Right forelimb (tissue), 1 donor: ENCODE data around the gene MDH1.
A peak's percentile ranks its signal among the peaks of the same experiment; 100 is the strongest.
"Not testable (repeated sequence)": the region's sequence is repeated elsewhere in the genome, so short reads cannot be mapped to it uniquely, and the experiment has no call there.

ENCODE experiments used
- DNase-seq: peaks from one replicate; pipeline ENCODE4 v3.0.0-alpha.2; 2018

The MDH1 gene

DNA sequence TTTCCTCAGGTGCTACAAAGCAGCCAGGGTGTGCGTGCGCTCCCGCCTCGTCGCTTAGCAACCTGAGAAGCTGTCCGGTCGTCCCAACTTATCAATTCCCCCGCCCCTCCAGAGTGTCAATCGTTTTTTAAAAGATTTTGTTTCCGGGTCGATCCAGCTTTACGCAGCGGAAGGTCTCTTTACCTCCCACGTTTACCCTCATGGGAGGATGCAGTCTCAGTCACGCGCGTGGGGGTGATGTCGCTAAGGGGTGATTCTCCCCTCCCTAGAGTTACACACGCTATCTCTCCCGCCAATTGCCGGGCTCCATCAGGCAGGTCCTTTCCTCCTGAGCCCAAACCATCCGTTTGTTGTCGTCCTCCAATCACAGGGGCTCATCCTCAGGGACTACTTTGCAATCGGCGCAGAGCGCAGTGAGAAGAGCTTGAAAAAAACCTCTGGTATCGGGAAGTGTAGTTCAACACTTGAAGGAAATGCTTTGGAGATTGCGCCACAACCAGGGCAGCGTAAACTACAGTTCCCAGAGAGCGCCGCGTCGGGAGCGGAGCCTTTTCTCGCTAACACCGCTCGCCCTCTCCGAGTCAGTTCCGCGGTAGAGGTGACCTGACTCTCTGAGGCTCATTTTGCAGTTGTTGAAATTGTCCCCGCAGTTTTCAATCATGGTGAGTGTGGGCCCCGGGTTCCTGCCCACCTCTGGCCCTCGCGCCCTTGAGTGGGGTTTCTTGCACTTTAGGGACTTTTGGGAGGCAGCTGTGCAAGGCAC lies at the start of gene MDH1, which contains the start of gene WDPCP:
Gene MDH1, plus strand, starts transcription at position 579 of the 763 bp plus-strand sequence. Its CDS starts 81 bp downstream, at position 660.
Gene WDPCP, minus strand, starts transcription at position 93 of the 763 bp plus-strand sequence. CDS start 206 bp downstream, outside the sequence.
- DNase-seq = peak; percentile 93

DNA sequence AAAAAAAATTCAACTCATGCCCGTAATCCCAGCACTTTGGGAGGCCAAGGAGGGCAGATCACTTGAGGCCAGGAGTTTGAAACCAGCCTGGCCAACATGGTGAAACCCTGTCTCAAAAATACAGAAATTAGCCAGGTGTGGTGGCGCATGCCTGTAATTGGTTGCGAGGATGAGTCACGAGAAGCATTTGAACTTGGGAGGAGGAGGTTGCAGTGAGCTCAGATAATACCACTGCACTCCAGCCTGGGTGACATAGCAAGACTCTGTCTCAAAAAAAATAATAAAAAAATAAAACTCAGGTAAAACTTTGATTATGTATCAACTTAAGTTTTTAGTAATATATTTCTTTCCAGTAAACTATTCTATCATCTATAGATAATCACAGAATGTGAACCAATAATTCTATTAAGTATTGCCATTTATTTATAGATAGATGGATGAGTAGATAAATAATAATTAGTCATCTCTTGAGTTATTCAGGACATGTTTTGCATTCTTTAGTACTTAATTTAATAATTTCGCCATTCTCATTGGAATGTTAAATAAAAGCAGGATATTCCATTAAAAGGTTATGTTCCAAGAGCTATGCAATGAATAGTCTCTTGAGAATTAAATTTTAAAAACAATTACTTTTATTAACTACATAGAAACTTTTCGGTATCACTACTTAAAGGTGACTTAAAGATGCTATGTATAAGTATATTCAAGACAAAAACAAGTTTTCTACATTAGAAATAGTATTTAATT lies 49.2 kb upstream of the MDH1 start:
- DNase-seq = no peak

DNA sequence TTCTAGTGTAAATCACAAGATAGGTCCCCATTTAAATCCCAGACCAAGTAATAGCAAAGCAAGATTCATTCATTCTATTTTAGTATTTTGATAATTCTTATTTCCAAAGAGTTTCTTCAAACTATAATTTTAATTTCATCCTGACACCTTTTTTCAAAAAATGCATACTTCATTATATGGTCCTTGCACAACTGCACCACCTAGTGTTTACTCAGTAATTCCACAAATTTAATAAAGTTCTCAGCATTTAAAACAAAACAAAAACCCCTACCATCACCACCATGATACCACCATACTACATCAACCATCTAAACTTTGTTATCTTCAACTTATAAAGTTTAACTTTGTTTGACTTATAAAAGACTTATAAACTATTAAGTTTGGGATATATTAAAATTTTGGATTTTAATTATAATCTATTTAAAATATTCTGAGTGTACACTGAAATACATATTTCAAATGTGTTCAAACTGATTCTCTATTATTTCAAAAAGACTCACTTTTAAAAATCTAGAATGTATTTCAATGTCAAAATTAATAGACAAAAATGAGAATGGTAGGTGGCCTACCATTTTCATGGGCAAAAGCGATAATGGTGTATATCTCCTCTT lies 44.6 kb upstream of the MDH1 start:
- DNase-seq = no peak

- DNase-seq = no peak
These were observed 43.7 kb upstream of the MDH1 start for GRCh38 chr2:63545023-63545422.

- no peak for DNase-seq
These were observed 35.7 kb upstream of the MDH1 start for GRCh38 chr2:63553049-63553448.

DNA sequence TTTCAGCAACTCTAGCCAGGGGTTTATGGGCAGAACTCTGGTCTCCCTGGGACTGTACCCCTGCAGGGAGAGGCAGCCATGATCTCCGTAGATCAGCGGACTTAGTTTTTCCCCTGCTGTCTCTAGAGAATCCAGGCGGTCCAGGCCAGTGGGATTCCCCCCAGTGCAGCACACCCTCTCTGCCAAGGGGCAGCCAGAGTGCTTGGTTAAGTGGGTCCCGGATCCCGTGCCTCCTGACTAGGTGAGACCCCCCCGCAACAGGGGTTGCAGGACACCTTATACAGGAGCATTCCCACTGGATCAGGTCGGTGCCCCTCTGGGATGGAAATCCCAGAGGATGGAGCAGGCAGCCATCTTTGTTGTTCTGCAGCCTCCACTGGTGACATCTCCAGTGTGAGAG lies 33.5 kb upstream of the MDH1 start:
- no peak for DNase-seq

DNA sequence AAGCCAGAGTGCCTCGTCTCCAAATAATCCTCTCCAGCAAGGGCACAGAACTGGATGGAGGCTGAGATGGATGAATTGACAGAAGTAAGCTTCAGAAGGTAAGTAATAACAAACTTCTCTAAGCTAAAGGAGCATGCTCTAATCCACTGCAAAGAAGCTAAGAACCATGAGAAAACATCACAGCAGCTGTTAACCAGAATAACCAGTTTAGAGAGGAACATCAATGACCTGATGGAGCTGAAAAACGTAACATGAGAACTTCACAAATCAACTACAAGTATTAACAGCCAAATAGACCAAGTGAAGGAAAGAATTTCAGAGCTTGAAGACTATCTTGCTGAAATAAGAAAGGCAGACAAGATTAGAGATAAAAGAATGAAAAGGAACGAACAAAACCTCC lies 32.8 kb upstream of the MDH1 start:
- DNase-seq = no peak

DNA sequence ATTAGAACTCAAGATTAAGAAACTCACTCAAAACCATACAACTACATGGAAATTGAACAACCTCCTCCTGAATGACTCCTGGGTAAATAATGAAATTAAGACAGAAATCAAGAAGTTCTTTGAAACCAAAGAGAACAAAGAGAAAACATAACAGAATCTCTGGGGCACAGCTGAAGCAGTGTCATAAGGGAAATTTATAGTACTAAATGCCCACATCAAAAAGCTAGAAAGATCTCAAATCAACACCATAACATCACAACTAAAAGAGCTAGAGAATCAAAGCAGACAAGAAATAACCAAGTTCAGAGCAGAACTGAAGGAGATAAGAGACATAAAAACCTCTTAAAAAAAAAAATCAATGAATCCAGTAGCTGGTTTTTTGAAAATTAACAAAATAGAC lies 30.9 kb upstream of the MDH1 start:
- not testable (repeated sequence) for DNase-seq

DNA sequence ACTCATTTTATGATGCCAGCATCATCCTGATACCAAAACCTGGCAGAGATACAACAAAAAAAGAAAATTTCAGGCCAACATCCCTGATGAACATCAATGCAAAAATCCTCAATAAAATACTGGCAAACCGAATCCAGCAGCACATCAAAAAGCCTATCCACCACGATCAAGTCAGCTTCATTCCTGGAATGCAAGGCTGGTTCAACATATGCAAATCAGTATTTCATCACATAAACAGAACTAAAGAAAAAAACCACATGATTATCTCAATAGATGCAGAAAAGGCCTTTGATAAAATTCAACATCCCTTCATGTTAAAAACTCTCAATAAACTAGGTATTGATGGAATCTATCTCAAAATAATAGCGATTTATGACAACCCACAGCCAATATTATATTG lies 29.8 kb upstream of the MDH1 start:
- not testable (repeated sequence) for DNase-seq

GRCh38 chr2:63562751-63563150 lies 26.0 kb upstream of the MDH1 start:
- no peak for DNase-seq

DNA sequence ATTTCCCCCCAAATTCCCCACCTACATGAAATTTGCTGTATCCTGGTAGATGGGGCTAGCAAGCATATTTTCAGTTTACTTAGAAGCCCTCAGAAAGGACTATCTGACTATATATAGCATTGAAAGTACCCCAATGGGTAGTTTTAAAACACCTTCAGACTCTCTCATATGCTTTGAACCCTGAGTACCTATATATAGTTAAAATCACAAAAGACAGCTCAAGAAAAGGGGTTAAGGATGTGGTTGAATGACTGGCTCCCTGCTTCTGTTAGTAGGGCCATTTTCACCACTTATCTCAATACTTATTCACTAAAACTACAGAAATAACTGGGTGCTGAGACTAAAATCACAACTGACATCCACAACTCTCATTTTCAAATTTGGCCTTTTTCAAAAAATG lies 19.0 kb upstream of the MDH1 start:
- DNase-seq = no peak

GRCh38 chr2:63571291-63571690 lies 17.5 kb upstream of the MDH1 start:
- no peak for DNase-seq

GRCh38 chr2:63572001-63572400 lies 16.8 kb upstream of the MDH1 start:
- no peak for DNase-seq

DNA sequence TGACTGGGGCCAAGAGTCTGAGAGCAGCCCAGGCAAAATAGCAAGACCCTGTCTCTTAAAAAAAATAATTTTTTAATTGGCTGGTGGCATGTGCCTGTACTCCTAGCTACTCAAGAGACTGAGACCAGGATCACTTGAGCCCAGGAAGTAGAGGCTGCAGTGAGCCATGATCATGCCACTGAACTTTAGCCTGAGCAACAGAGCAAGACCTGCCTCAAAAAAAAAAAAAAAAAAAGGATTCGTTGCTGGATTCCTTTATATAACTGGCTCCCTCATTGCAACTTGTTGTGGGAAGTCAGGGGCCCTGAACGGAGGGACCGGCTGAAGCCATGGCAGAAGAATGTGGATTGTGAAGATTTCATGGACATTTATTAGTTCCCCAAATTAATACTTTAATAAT lies 15.7 kb upstream of the MDH1 start:
- DNase-seq = not testable (repeated sequence)

DNA sequence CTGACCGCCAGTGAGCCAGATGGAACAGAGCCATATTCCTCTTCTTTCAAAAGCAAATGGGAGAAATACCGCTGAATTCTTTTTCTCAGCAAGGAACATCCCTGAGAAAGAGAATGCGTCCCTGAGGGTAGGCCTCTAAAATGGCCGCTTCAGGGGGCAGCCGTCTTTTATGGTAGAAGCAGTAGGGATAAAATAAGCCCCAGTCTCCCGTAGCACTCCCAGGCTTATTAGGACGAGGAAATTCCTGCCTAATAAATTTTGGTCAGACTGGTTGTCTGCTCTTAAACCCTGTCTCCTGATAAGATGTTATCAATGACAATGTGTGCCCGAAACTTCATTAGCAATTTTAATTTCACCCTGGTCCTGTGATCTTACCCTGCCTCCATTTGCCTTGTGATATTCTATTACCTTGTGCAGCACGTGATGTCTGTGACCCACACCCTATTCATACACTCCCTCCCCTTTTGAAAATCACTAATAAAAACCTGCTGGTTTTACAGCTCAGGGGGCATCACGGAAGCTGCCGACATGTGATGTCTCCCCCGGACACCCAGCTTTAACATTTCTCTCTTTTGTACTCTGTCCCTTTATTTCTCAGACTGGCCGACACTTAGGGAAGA lies 14.9 kb upstream of the MDH1 start:
- DNase-seq = not testable (repeated sequence)

- DNase-seq = no peak
These were observed 12.2 kb upstream of the MDH1 start for GRCh38 chr2:63576546-63576945.

- no peak for DNase-seq
These were observed 10.0 kb upstream of the MDH1 start for GRCh38 chr2:63578767-63579166.

DNA sequence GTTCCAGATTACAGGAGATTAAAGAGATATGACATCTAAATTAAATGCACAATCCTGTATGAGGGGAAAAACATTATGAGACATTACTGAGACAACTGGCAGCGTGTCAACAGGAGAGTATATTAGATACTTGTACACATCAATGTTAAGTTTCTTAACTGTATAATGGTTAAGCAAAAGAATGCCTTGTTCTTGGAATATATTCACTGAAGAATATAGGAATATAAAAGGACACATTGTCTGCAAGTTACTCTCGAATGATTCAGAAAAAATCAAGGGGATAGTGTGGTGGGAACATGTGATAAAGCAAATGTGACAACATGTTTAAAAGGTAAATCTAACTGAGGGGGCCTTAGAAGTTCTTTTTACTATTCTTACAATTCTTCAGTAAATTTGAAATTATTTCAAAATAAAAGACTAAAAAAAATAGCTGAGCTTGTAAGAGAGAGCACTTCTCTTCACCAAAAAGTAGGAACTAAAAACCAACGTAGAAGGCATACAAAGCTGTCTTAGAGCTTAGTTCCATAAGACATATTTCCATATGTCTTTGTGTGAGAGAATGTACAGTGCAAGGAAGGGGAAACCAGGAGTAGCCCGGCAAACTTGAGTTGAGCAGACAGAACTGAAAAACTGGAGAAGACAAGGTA lies 8.0 kb upstream of the MDH1 start:
- DNase-seq = no peak

GRCh38 chr2:63581298-63581961 lies 7.3 kb upstream of the MDH1 start:
- no peak for DNase-seq

- DNase-seq = no peak
These were observed 5.9 kb upstream of the MDH1 start for GRCh38 chr2:63582873-63583272.

DNA sequence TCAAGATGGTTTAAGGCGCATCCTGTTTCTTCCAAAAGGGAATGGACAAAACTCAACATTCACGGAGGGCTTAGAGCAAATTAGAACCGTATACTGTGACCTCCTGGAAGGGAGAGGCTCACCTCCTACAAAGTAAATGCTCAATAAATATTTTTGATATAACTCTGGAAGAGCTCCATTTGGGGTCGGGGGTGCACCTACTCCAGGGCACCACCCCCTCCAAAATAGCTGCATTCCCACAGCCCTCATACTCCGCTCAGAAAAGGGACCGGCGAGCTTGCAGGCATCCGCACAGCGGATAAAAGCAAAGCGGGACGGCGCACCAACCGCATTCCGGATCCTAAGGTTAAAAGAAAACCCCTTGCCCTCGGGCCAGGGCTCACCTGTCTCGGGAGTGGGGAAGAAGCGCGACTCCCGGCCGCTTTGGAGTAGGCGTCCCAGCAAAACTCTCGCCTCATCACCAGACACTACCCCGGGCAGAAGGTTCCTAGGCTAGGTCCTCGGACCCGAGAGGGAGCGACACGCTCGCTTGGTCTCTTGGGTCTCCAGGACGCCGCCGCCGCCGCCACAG lies 864 bp upstream of the MDH1 start:
- no peak for DNase-seq
